ENCODE results near the gene RASGEF1C.

Gene RASGEF1C

GRCh38 chr5:180052211-180052818 lies 156.7 kb downstream of the RASGEF1C start (continued):
- no peak for TF ChIP-seq ZNF707 (tag by site-specific recombination; IDR thresholded peaks at IDR 0.05)
